MM.1S (cell line): ENCODE results near the gene XRCC3.

Source experiments
- DNase-seq: peaks from one replicate; pipeline ENCODE4 v3.0.0-alpha.2; 2015
- H2AFZ ChIP-seq: fragments of 300-600 bp; sonication (generic); 2 replicates; pipeline ENCODE4 v1.6.0; 2016; ENCODE audit warnings: antibody characterized with exemption, low read length
- H3F3A ChIP-seq: fragments of 300-600 bp; sonication (generic); 2 replicates; pipeline ENCODE4 v1.6.1; 2016; ENCODE audit warnings: mild to moderate bottlenecking, antibody characterized with exemption, low read length, moderate library complexity, mixed read lengths; ENCODE audit not compliant: insufficient read depth
- H3K27ac ChIP-seq: fragments of 300-600 bp; sonication (generic); 2 replicates; pipeline ENCODE4 v1.5.1; 2016; ENCODE audit warnings: mild to moderate bottlenecking, low read length
- H3K27me3 ChIP-seq: fragments of 300-600 bp; sonication (generic); replicated peaks from 2 replicates; pipeline ENCODE4 v1.6.0; 2016; ENCODE audit warnings: low read length; ENCODE audit not compliant: insufficient read depth
- H3K36me3 ChIP-seq: fragments of 300-600 bp; sonication (generic); replicated peaks from 2 replicates; pipeline ENCODE4 v1.6.1; 2016; ENCODE audit warnings: mild to moderate bottlenecking, low read length, mixed read lengths; ENCODE audit not compliant: insufficient read depth
- H3K4me1 ChIP-seq: fragments of 300-600 bp; sonication (generic); 2 replicates; pipeline ENCODE4 v1.6.1; 2016; ENCODE audit warnings: low read length, mixed read lengths
- H3K4me2 ChIP-seq: fragments of 300-600 bp; sonication (generic); 2 replicates; pipeline ENCODE4 v1.6.0; 2016; ENCODE audit warnings: low read depth, low read length
- H3K4me3 ChIP-seq: fragments of 300-600 bp; sonication (generic); 2 replicates; pipeline ENCODE4 v1.5.1; 2016; ENCODE audit warnings: low read length, mixed read lengths
- H3K79me2 ChIP-seq: fragments of 300-600 bp; sonication (generic); 2 replicates; pipeline ENCODE4 v1.6.1; 2016; ENCODE audit warnings: mixed run types, low read length, mixed read lengths
- H3K9ac ChIP-seq: fragments of 300-600 bp; sonication (generic); 2 replicates; pipeline ENCODE4 v1.6.1; 2016; ENCODE audit warnings: low read length, mixed read lengths
- H3K9me2 ChIP-seq: fragments of 300-600 bp; sonication (generic); replicated peaks from 2 replicates; pipeline ENCODE4 v1.6.1; 2016; ENCODE audit warnings: mild to moderate bottlenecking, low read length, mixed read lengths; ENCODE audit not compliant: insufficient read depth
- H3K9me3 ChIP-seq: fragments of 300-600 bp; sonication (generic); replicated peaks from 2 replicates; pipeline ENCODE4 v1.6.1; 2016; ENCODE audit warnings: mild to moderate bottlenecking, low read length, mixed read lengths; ENCODE audit not compliant: insufficient read depth
- H4K20me1 ChIP-seq: fragments of 300-600 bp; sonication (generic); 2 replicates; pipeline ENCODE4 v1.6.1; 2016; ENCODE audit warnings: mild to moderate bottlenecking, low read length, moderate library complexity, mixed read lengths; ENCODE audit not compliant: insufficient read depth
- CTCF ChIP-seq: fragments of 300-600 bp; sonication (generic); IDR thresholded peaks from 2 replicates; pipeline ENCODE4 v1.5.1; 2016; ENCODE audit warnings: antibody characterized with exemption, low read length, mixed read lengths
- EZH2 ChIP-seq: fragments of 300-600 bp; sonication (generic); optimal IDR thresholded peaks from 2 replicates; pipeline ENCODE3; 2017; ENCODE audit warnings: low read depth, mild to moderate bottlenecking, antibody characterized with exemption, low read length, mixed read lengths
- EZH2phosphoT487 ChIP-seq: fragments of 300-600 bp; sonication (generic); IDR thresholded peaks from 2 replicates; pipeline ENCODE4 v1.6.1; 2018; ENCODE audit warnings: antibody characterized with exemption, low read length

Gene XRCC3

DNA sequence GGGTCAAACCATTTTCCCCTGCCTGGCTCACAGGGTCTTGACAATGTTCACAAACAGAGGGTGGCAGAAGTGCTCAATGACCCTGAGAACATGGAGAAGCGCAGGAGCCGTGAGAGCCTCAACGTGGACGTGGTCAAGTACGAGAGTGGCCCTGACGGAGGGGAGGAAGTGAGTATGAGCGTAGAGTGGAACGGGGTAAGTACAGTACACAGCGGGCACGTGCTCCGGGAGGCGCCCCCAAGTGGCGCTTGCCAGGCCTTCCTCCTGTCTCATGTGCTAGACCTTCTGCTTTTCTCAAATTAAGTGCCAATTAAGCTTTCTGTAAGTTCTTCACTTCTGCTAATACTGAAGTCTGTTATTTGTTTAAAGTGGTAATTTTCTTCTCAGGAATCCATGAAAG, 35.9 kb downstream of the XRCC3 start:
- no peak for DNase-seq
- Histone ChIP-seq H3K36me3 (no peaks in the 10 kb centered on the region), H3K27ac (no peak overlapping the region), H3K4me3 (no peak overlapping the region), H3K4me1 (no peaks in the 10 kb centered on the region), H3K4me2 (no peak overlapping the region), H3K9me3 (no peaks in the 10 kb centered on the region), H3K79me2 (no peaks in the 10 kb centered on the region), H3K9ac (no peak overlapping the region), H3F3A (no peaks in the 10 kb centered on the region), H2AFZ (no peak overlapping the region), H3K27me3 (no peaks in the 10 kb centered on the region), H4K20me1 (no peaks in the 10 kb centered on the region), H3K9me2 (no peaks in the 10 kb centered on the region)
- TF ChIP-seq EZH2 (no peak), CTCF (peak; percentile 12; the same call in 1 of the 2 replicates)

- Histone ChIP-seq H3K4me1 (no peaks in the 10 kb centered on the region), H3K9me2 (no peaks in the 10 kb centered on the region), H3K9ac (no peak overlapping the region), H3K36me3 (no peaks in the 10 kb centered on the region), H4K20me1 (no peaks in the 10 kb centered on the region), H3F3A (no peaks in the 10 kb centered on the region), H3K4me2 (no peak overlapping the region), H3K9me3 (no peaks in the 10 kb centered on the region), H3K4me3 (no peak overlapping the region), H2AFZ (no peak overlapping the region), H3K79me2 (no peaks in the 10 kb centered on the region), H3K27me3 (no peaks in the 10 kb centered on the region), H3K27ac (no peak overlapping the region)
- TF ChIP-seq EZH2 (no peak), EZH2phosphoT487 (no peak), CTCF (no peak)
- DNase-seq, result no peak
Measured at GRCh38 chr14:103676881-103677675, 38.2 kb downstream of the XRCC3 start.

DNA sequence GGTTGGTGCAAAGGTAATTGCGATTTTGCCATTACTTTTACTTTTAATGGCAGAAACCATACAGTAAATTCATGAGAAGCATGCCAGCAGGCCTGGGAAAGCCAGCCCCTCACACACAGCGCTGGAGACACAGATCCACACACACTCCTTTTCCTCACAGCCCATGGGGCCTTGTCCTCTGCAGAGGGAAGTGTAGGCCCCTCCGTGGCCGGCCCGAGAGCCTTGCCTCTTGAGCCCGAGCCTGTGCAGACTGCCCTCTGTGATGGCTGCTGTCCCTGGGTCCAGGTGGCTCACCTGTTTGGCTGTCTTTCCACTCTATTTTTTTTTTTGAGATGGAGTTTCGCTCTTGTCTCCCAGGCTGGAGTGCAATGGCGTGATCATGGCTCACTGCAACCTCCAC, 39.3 kb downstream of the XRCC3 start:
- Histone ChIP-seq H3F3A (no peaks in the 10 kb centered on the region), H3K9me2 (no peaks in the 10 kb centered on the region), H3K9me3 (no peaks in the 10 kb centered on the region), H3K27ac (no peak overlapping the region), H3K79me2 (no peaks in the 10 kb centered on the region), H3K9ac (no peak overlapping the region), H3K4me1 (no peaks in the 10 kb centered on the region), H3K36me3 (no peaks in the 10 kb centered on the region; the same call in 1 of the 2 replicates), H3K4me3 (no peak overlapping the region), H3K4me2 (no peak overlapping the region), H2AFZ (no peak overlapping the region), H3K27me3 (no peaks in the 10 kb centered on the region), H4K20me1 (no peaks in the 10 kb centered on the region)
- TF ChIP-seq EZH2phosphoT487 (no peak), EZH2 (no peak), CTCF (no peak)
- DNase-seq, result no peak
